ENCODE data around the gene DBN1. TPM values are rescaled to one million over a fixed set of nuclear protein-coding genes. Genes with fewer than 3 reads are reported as not detected.
A peak's percentile ranks its signal among the peaks of the same experiment; 100 is the strongest.

DBN1 gene
- polyA plus RNA-seq, 1 donor from 2014 or later = 0.54 TPM

DNA sequence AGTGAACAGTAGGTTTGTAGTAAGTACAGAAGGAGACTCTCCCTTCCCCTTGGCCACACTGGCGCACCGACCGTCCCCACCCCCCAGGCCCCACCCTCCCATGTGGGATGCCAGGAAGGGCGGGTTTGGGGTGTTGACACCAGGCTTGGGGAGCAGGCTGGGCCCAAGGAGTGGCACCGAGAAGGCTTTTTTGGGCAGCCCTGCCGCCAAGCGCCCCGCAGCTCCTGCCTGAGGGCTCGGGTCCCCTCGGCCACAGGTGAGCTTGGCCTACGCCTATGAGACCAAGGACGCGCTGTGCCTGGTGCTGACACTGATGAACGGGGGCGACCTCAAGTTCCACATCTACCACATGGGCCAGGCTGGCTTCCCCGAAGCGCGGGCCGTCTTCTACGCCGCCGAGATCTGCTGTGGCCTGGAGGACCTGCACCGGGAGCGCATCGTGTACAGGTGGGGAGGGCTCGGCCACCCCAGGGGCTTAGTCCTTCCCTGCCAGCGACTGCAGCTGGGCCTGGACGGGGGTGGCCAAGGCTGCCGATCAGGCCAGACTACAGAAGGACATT is 39.7 kb downstream of the DBN1 start:
- peak overlapping the region in 2 of 4 donors; percentile 43 to 57 for H3K4me3 Mint-ChIP-seq
- no peaks in the 10 kb centered on the region for H3K27me3 Mint-ChIP-seq
- peaks cover 5% of the 10 kb centered on the region for H3K36me3 Mint-ChIP-seq
- no peaks in the 10 kb centered on the region for H3K9me3 Mint-ChIP-seq
- H3K27ac Mint-ChIP-seq = peak overlapping the region in 2 of 3 donors; percentile 53 to 81
- H3K4me1 Mint-ChIP-seq = peaks cover 22 to 39% (median 31%) of the 10 kb centered on the region in 3 donors

DNA sequence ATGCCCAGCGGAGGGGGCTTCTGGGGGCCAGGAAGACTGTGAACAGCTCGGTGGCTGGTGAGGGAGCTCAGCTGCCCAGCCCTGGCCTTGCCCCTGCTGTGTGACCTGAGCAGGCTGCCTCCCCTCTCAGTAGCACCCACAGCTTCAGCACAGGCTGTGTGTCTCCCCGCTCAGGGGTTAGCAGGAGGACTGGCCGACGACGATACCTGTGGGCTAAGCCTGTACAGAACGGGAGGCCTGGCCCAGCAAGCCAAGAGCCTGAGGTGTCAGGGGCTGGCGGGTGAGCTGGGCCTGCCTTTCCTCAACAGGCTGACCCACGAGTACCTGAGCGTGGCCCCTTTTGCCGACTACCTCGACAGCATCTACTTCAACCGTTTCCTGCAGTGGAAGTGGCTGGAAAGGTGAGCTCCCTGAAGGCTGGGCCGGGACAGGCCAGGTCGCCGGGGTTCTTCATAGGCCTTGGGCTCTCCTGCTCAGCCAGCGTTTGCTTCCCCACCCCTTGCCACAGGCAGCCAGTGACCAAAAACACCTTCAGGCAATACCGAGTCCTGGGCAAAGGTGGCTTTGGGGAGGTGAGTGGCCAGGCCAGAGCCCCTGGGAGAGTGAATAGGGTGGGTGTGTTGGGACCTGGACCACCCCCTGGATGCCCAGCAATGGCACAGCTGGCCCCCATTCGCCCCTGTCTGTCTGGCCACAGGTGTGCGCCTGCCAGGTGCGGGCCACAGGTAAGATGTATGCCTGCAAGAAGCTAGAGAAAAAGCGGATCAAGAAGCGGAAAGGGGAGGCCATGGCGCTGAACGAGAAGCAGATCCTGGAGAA is 40.4 kb downstream of the DBN1 start:
- Mint-ChIP-seq H3K27ac (peak overlapping the region; percentile 53 to 81 (median 71)), H3K4me1 (peaks cover 23 to 38% (median 31%) of the 10 kb centered on the region in 3 donors), H3K4me3 (peak overlapping the region in 1 of 4 donors; percentile 43), H3K27me3 (no peaks in the 10 kb centered on the region), H3K9me3 (no peaks in the 10 kb centered on the region), H3K36me3 (peaks cover 5% of the 10 kb centered on the region)

DNA sequence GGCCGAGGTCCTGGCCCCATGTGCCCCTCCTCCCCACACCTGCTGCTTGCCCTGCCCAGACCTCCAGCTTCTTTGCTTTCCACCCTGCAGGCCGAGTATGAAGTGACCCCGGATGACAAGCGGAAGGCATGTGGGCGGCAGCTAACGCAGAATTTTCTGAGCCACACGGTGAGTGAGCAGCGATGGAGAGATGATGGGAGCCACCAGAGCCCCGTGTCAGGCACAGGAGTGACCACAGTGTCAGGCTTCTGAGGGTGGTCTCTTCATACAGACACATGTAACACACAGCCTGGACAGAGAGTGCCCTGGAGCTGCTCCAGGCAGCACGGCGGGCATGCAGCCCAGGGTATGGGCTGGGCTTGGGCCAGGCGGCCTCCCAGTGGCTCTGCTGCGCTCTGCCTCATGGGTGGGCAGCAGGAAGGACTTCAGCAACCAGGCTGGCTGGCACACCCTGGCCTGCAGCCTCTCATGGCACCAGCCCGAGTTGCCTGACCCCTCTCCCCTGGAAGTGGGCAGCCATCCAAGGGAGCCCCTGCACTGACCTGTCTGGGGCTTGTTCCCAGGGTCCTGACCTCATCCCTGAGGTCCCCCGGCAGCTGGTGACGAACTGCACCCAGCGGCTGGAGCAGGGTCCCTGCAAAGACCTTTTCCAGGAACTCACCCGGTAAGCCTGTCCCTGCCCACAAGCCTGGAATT is 41.1 kb downstream of the DBN1 start:
- Mint-ChIP-seq H3K4me3 (peak overlapping the region; percentile 73 to 99 (median 92)), H3K36me3 (peaks cover 5% of the 10 kb centered on the region), H3K27me3 (no peaks in the 10 kb centered on the region)

DNA sequence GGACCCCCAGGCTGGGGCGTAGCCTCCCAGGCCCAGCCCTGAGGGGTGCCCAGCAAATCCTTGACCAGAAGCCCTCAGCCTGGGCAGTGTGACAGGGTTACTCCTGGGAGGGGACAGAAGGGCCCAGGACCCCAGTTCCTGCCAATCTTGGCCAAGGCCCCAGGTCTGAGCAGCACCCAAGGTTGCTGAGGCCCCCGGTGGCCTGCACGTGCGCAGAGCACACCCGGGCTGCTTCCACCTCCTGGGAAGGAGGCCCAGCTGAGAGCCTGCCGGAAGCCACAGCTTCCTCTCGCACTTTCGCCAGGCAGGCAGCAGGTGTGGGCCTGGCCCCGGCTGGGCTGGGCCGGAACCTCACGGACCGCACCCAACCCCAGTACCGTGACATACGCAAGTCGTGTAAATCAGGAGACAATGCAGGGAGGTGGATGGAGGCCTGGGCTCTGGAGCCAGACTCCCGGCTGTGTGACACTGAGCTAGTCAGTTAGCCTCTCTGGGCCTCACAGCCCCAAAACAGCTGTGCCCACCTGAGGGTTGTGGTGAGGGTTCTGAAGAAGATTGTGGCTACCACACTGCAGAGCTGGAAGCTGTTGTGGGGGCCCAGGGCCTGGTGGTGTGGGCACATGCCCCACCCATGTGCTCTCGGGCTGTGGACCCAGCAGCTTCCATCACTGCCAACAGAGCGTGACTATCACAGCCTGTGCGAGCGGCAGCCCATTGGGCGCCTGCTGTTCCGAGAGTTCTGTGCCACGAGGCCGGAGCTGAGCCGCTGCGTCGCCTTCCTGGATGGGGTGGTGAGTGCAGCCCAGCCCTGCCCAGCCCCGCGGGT is 41.9 kb downstream of the DBN1 start:
- peaks cover 5% of the 10 kb centered on the region for H3K36me3 Mint-ChIP-seq
- no peaks in the 10 kb centered on the region for H3K9me3 Mint-ChIP-seq
- peaks cover 21 to 39% (median 31%) of the 10 kb centered on the region in 3 donors for H3K4me1 Mint-ChIP-seq
- no peaks in the 10 kb centered on the region for H3K27me3 Mint-ChIP-seq
- H3K27ac Mint-ChIP-seq = peak overlapping the region; percentile 94 to 98 (median 95)
- peak overlapping the region; percentile 73 to 99 (median 92) for H3K4me3 Mint-ChIP-seq

More for the DNA sequence above, 41.1 kb downstream of the DBN1 start:
- Mint-ChIP-seq H3K4me1 (peaks cover 23 to 40% (median 31%) of the 10 kb centered on the region in 3 donors), H3K9me3 (no peaks in the 10 kb centered on the region), H3K27ac (peak overlapping the region; percentile 94 to 98 (median 95))

DNA sequence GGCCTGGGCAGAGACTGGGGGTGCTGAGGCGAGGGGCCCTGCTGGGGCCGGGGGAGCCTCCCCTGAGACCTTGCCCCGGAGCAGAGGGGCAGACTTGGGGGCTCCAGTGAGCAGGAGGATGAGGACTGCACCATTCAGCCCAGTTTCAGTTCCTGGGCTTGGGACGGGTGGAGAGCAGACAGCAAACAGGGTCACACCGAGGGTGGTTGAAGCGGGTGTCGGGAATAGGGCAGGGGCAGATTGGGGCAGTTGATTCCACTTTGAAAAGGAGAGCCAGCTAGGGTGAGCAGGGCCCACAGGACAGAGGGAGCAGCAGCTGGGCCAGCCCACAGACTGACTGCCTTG is 42.5 kb downstream of the DBN1 start:
- Mint-ChIP-seq H3K9me3 (no peaks in the 10 kb centered on the region), H3K4me3 (peak overlapping the region; percentile 73 to 99 (median 92)), H3K27me3 (no peaks in the 10 kb centered on the region), H3K36me3 (peaks cover 5% of the 10 kb centered on the region), H3K4me1 (peaks cover 21 to 38% (median 34%) of the 10 kb centered on the region in 3 donors), H3K27ac (peak overlapping the region; percentile 94 to 98 (median 95))

DNA sequence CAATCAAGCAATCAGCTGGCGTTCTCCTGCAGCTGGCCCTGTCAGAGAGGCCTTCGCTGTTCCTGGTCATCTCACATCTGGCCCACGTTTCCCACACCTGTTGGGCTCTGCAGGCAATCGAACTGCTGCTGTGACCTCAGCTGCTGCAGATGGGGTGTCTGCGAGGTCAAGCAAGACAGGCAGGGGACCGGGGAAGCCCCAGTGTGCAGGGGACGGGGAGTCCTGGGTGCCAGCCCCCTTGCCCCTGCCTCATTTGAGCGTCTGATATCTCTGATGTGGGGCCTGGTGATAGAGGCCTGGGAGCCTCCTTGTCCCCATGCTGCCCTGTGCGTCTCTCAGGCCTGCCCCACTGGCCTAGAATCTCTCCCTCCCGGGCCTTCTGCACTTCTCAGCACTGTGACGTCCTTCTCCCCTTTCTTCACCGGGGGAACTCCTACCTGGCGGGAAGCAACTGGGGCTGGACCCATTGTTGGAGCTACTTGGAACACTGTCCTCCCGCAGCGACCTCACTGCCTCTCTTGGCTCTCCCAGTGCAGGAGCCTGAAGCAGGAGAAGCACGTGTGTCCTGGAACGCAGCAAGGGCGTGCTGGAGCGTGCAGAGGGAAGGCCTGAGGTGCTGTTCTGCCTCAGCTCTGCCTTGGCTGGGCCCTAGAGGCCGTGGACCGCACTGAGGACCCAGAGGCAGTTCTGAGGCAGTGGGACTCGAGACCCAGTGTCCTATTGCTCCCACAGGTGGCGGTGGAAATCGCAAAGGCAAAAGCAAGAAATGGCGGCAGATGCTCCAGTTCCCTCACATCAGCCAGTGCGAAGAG is 43.1 kb downstream of the DBN1 start:
- H3K9me3 Mint-ChIP-seq = no peaks in the 10 kb centered on the region
- H3K4me1 Mint-ChIP-seq = peaks cover 26 to 42% (median 37%) of the 10 kb centered on the region in 3 donors
- H3K4me3 Mint-ChIP-seq = peak overlapping the region; percentile 86 to 99 (median 94)
- H3K27ac Mint-ChIP-seq = peak overlapping the region; percentile 94 to 98 (median 95)
- H3K27me3 Mint-ChIP-seq = no peaks in the 10 kb centered on the region
- H3K36me3 Mint-ChIP-seq = peaks cover 5% of the 10 kb centered on the region

DNA sequence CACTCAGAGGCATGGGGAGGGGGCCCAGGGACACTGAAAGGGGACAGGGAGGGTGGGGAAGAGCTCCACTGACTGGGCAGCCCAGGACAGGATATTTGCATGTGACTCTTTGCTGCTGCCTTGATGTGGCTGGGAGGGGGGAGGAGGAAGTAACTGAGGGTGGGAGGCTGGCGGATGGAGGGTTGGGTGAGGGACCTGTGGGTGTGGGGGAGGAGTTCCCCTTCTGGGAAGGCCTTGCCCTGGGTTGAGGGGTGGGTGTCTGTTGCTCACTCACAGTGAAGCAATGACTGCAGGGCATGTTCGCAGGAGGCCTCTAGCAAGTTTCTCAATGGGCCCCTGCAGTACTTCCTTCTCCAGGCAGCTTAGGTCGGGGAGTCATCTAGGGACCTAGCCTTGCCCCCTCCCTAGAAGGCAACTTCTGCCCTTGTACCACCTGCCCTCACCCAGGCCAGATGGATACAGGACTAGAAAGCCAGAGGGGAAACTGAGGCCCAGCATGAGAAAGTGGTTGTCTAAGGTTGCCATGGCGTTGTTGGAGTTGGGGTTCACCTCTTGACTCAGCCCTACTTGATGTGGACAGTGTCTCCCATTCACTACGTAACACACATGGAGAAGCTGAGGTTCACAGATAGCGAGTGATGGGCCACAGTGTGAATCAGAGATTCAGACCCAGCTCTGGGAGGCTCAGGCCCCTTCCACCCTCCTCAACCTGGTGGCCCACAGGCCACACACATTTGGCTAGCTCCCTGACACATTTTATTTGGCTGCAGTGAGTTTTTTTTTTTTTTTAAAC is 44.0 kb downstream of the DBN1 start:
- no peaks in the 10 kb centered on the region for H3K9me3 Mint-ChIP-seq
- peaks cover 29 to 47% (median 39%) of the 10 kb centered on the region in 3 donors for H3K4me1 Mint-ChIP-seq

DNA sequence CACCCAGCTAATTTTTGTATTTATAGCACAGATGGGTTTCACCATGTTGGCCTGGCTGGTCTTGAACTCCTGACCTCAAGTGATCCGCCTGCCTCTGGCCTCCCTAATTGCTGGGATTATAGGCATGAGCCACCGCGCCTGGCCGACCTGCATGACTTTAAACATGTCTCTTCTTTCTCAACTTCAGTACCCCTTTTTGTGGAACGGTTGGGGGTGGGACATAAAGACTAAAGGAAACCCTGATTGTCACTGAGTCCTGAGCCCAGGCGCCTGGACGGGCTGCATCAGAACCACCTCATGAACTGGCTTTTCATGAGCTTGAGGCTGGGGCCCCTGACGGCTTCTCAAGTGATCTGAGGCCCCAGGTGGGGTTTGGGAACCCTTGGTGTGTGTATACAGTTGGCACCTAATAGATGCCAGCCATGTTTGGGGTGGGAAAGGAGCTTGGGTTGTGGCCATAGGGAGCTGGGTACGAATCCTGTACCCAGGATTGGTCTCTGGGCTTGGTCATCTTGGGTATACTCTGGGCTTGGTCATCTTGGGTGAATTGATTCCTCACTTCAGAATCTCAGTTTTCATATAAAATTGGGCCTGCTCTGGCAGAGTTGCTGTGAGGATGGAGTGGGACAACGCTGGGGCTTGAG is 44.7 kb downstream of the DBN1 start:
- H3K4me1 Mint-ChIP-seq = peaks cover 29 to 45% (median 39%) of the 10 kb centered on the region in 3 donors

More for the DNA sequence above, 44.0 kb downstream of the DBN1 start:
- Mint-ChIP-seq H3K27me3 (no peaks in the 10 kb centered on the region), H3K27ac (peak overlapping the region; percentile 94 to 98 (median 95)), H3K4me3 (peak overlapping the region; percentile 91 to 99 (median 98)), H3K36me3 (peaks cover 5% of the 10 kb centered on the region)

DNA sequence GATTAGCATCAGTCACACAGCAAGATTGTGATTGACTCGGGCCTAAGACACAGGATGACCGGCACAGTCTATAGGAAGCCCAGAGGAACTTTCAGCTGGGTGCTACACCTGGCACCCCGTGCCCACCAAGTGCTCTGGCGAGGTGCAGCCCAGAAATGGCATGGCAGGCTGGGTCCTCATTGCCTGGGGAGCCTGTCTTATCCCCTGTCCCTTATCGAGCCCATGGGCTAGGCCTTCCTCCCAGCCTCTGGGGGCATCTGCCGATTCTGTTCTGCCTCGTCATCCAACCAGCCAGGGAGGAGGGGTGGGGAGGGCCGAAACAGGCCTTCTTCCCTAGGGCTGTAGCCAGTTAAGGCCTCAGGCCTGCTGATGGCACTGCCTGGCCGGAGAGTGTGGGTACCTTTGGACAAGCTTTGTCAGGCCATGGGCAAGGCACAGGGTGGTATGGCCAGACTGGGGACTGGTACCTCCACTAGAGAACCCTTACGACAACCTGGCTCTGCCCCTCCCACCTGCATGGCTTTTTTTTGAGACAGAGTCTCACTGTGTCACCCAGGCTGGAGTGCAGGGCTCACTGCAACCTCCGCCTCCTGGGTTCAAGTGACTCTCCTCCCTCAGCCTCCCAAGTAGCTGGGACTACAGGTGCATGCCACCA is 45.4 kb downstream of the DBN1 start:
- H3K27ac Mint-ChIP-seq = peak overlapping the region; percentile 77 to 98 (median 95)
- H3K27me3 Mint-ChIP-seq = no peaks in the 10 kb centered on the region
- no peaks in the 10 kb centered on the region for H3K9me3 Mint-ChIP-seq
- peaks cover 29 to 40% (median 39%) of the 10 kb centered on the region in 3 donors for H3K4me1 Mint-ChIP-seq
- peak overlapping the region; percentile 91 to 99 (median 98) for H3K4me3 Mint-ChIP-seq
- H3K36me3 Mint-ChIP-seq = peaks cover 5% of the 10 kb centered on the region

More for the DNA sequence above, 44.7 kb downstream of the DBN1 start:
- Mint-ChIP-seq H3K36me3 (peaks cover 5% of the 10 kb centered on the region), H3K27me3 (no peaks in the 10 kb centered on the region), H3K9me3 (no peaks in the 10 kb centered on the region), H3K27ac (peak overlapping the region; percentile 94 to 98 (median 95)), H3K4me3 (peak overlapping the region; percentile 91 to 99 (median 98))

DNA sequence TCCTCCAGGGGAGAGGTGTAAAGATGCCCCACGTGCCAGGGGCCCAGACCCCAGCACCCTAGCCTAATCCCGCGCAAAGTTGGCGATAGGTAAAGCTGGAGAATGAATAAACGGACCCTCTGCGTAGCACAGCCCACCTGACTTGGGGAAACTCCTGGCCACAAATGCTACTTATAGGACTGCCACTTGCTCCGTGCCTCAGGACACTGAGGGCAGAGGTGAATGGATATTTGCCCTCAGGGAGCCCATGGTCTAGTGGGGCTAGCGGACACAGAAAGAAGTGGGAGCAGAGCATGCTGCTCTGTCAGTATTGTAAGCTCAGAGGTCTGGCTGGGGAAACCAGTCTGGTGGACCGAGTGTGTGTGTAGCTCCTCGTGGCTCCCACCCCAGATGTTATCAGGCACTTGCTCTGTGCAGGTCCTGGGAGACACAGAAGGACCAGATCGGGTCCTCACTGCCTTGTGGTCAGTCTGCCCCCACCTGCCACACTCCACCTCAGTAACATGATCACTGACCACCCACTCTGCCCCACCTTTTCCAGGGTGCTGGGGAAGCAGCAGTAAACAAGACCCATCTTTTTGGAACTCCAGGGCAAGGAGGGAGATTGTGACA is 46.1 kb downstream of the DBN1 start:
- Mint-ChIP-seq H3K4me3 (peak overlapping the region; percentile 91 to 99 (median 98)), H3K4me1 (peaks cover 29 to 40% (median 39%) of the 10 kb centered on the region in 3 donors), H3K9me3 (no peaks in the 10 kb centered on the region), H3K27ac (peak overlapping the region; percentile 77 to 98 (median 95)), H3K36me3 (peaks cover 5% of the 10 kb centered on the region), H3K27me3 (no peaks in the 10 kb centered on the region)

DNA sequence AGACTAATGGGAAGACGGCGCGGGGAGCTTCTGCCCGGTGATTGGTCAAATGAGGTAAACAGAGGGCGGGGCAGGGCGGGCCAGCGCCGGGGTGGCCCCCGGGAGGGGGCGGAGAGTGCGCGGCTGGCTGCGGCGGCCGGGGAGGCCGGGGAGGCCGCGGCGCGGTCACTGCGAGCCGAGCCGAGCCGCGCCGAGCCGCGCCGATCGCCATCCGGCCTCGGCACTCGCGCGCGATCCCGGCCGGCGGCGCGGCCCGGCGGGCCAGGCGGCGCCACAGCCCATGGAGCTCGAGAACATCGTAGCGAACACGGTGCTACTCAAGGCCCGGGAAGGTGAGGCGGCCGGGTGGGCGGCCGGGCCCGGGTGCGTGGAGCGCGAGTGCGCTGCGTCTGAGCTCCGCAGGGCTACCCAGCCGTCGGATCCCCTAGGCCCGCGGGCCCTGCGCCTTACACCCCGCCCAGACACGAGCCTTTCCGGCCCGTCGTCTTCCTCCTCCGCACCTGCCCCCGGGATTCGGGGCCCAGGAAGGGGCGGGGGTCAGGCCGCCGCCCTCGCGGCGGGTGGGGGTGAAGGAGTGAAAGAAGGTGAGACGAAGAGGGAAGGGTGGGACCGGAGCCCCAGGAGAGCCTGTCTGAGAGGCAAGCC is 46.7 kb downstream of the DBN1 start, which contains the start of gene GRK6:
TSS of gene GRK6 (plus strand) at position 111 of the 645 bp plus-strand sequence. CDS start at position 281, 170 bp downstream.
- peaks cover 5% of the 10 kb centered on the region for H3K36me3 Mint-ChIP-seq
- peak within 1 kb of the TSS; percentile 92 to 99 (median 98) for H3K4me3 Mint-ChIP-seq
- peak within 1 kb of the TSS; percentile 94 to 99 (median 95) for H3K27ac Mint-ChIP-seq
- no peaks in the 10 kb centered on the region for H3K9me3 Mint-ChIP-seq
- peaks cover 25 to 37% (median 33%) of the 10 kb centered on the region in 3 donors for H3K4me1 Mint-ChIP-seq
- no peaks in the 10 kb centered on the region for H3K27me3 Mint-ChIP-seq

Measured in IgD-negative memory B cell (primary cell).